SK-N-DZ (cell line): ENCODE data around the gene COL18A1.

Source experiments
- DNase-seq: peaks from one replicate; pipeline ENCODE4 v3.0.0-alpha.2; 2015; ENCODE audit warnings: low spot score

Gene COL18A1

DNA sequence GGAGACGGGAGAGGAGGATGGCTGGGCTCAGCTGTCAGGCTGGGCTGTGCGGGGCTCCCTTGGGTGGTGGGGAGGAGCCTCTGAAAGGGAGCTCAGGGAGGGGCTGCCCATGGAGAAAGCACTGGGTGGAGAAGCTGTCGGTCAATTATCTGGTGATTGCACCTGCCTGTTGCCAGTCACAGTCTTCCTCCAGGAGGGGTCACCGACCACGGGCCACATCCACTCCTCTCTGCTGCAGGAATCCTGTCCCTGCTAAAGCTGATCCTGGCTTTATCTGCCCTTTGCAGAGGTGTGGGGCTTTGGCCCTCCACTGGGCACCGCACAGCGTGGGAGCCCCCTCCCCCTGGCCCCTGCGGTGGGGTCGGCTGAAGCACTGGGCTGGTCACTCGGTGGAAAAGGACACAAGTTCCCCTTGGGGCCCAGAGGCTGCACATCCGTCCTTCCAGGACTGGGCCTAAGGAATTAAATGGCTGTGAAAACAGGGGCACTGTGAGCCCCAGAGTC is 21.8 kb upstream of the COL18A1 start:
- DNase-seq, result no peak

DNA sequence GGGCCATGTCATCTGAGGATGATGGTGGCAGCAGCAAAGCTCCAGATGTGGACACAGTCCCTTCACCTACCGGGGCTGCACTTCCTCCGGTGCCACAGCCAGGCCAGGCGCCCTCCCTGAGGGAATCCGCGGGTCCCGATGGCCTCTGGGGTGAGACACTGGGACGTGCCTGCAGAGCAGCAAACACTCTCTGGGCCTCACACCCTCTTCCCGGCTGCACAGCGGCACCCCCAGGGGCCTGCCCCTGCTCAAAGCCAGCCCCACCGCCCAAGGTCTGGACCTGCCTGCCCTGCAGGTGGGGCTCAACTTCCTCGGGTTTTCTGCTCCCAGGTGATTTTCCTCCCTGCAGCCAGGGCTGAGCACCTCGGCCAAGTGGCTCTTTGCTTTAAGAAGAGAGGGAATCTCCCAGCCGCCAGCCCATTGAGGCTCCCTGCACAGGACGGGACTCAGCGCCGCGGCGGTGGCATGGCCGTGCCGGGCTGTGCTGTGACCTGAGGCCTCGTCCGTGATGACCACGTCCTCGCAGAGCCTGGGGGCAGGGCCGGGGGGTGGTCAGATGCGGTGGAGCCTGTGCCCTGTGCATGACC is 21.3 kb upstream of the COL18A1 start:
- DNase-seq, result no peak

DNA sequence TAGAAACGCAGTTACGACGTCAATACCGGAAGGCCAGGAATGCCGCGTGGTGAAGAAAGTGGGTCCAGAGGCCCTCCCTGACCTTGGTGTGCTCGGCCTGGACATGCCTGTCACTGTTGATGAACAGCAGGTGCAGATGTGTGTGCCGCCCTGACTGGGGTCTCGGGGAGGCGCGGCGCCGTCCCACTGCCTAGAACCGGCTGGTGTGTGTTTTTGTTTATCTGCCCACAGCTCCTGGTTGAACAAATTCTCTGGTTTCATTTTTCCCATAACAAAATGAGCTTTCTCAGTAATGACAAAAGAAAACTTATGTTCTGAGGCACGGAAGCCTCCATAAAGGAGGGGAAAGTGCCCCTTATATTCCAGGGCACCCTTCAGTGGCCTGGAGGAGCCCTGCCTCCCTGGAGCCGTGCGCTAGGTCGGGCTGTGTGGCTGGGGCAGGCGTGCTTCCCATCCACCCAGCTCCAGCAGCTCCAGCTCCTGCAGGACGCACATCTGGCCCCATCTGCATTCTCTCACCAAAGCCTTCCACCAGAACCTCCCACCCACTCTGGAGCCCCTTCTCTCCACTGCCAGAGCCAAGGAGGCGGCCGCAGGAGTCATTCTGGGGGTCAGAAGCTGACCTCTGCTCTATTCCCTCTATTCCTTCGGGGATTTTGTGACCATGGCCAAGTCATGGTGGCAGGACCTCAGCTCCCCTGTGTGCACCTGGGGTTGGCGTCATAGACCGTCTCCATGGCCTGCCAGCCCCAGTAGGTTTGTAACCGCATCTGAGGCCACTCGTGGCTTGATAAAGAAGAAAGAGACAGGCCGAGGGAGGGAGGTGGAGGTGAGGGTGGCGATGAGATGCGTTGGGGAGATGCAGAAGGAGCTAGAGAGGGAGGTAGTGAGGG is 20.1 kb upstream of the COL18A1 start:
- DNase-seq, result no peak

DNA sequence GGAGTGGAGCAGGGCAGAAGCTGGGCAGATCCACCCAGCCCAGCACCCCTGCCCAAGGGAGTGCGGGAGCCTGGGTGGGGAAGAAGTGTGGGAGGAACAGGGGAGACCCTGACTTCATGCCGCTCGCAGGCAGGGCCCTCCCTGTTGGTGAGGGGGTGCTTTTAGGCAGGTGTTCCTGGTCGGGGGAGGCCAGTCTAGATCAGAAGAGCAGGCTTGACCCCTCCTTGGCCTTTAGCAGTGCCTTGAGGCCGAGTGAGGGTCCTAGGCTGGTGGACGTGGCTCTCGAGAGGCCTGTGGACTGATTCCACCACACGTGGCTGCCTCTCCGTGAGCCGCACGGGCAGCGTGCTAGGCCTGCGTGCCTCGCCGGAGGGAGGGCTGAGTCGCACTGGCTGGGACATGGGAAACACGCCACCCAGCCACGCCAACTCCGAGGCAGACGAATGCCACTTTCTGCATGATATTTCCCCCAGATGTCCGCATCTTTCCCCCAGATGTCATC is 19.4 kb upstream of the COL18A1 start:
- DNase-seq, result no peak

DNA sequence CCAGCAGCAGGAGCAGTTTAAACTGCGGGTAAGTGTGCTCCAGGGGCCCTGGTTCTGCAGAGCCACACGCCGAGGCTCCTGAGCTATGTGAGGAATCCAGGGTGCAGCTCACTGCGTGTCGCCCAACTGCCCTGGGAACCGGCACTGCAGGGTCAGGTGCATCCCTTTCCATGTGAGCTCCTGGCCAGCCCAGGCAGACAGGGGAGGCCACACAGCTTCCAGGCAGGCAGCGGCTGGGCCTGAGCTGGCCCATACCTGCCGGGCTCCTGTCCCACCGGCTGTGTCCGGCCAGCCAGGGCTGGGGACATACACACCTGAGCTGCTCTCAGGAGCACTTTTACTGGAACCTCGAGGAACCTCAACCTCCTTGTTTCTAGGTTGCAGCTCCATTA is 18.6 kb upstream of the COL18A1 start:
- DNase-seq, result no peak

DNA sequence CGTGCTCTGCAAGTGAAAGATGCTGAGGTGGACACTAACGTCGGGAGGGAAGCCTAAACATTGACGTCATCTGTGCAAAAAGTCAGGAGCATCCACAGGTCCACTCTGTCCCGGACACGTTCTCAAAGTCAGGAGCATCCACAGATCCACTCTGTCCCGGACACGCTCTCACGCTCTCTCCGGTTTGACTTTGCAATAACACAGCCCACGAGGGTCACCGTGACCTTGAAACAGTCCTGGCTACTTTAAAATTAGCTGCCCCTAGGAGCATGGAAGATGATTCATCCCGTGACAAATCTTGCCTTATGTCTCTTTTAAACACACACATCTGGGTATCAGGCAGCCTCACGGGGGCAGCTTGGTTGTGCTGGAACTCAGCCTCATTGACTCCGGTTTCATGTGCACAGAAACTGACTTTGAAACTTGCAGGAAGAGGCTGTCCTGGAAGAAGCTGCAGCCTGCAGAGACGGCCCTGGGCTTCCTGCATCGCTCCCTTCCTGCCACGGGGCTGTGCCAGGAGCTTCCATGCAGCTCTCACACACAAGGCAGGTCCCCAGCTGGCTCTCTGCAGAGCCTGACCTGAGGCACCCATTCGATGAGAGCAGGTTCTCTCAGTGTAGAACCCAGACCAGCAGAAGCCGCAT is 18.1 kb upstream of the COL18A1 start:
- DNase-seq, result no peak

DNA sequence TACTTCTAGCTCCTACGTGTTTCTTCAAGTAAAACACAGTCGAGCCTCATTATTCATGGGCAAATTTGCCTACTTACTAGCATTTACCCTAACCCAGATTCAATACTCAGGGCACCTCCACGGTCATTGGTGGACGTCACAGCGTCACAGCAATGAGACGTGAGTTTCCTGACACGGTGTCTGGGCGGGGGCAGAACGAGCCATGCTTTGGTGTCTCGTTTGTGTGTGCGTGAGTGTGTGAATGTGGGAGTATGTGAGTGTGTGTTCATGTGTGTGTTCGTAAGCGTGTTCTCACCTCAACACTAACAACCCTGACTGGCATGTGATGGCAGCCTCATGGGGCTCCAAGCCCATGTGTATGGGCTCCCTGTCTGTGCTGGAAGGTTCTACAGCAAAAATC is 17.5 kb upstream of the COL18A1 start:
- no peak for DNase-seq

DNA sequence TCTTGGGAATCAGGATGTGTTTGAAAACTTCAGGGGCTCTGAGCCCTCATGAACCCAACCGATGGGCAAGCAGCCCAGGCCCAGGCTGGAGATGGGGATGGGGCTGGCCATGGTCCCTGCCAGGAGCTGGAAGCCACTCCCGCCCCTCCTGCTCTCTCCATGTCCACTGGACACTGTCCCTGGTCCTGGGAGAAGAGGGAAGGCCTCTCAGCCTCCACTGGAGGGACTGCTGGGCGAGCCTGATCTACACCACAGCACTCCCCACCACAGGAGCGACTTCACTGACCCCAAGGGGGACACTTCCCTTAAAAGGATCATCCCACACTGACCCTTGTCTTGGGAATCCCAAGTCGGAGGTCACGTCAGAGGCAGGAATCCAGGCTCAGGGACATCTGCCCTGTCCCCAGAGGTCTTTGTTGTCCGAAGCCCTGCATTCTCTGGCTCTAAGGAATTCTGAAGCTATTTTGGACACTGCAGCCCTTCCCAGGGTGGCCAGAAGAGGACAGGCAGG is 16.9 kb upstream of the COL18A1 start:
- DNase-seq, result no peak

DNA sequence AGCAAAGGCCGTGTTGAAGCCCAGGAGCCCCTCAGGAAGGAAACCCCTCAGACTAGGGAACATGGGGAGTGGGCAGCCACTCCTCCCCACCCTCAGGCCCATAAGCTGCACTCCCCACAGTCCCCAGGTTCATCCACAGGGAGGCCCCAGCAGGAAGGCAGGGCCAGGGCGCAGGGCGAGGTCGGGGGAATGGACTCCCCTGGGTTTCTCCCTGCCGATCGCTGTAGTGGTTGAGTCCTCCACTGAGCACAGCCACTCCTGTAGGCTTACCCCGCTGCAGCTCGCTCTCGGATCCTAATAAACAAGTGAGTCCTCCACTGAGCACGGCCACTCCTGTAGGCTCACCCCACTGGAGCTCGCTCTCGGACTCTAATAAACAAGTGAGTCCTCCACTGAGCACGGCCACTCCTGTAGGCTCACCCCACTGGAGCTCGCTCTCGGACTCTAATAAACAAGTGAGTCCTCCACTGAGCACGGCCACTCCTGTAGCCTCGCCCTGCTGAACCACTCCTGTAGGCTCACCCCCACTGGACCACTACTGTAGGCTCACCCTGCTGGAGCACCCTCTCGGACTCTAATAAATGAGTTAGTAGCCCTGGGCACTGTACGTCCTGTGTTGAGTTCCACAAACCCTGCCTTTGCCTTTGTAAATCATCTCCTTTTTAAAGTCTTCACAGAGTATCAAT is 16.2 kb upstream of the COL18A1 start:
- no peak for DNase-seq

DNA sequence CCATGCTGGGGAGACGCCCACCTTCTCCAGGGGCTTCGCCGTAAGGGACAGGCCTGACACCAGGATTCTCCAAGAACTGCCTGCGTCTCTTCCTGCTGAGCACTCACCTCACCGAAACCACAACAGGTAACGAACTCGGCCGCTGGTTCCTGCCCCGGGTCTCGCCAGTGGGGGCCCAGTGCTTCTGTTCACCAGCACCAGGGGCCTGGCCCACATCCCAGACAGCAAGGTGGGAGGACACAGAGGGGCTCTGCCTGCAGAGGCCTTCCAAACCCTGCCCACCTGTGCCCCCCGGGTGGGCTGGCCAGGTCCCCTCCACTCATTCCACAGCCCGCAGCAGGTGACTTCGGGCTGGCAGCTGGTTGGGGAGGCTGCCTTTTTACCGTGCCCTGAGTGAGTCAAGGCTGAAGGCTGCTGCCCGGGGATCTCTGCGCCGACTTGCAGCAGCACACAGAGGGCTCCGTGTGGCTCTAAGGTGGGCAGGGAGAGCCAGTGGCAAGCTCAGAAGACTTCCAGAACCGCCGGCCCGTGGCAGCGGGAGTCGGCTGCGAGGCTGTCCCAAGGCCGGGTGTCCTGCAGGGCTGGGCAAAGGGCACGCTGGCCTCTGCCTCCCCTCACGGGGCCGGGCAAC is 14.7 kb upstream of the COL18A1 start:
- no peak for DNase-seq

DNA sequence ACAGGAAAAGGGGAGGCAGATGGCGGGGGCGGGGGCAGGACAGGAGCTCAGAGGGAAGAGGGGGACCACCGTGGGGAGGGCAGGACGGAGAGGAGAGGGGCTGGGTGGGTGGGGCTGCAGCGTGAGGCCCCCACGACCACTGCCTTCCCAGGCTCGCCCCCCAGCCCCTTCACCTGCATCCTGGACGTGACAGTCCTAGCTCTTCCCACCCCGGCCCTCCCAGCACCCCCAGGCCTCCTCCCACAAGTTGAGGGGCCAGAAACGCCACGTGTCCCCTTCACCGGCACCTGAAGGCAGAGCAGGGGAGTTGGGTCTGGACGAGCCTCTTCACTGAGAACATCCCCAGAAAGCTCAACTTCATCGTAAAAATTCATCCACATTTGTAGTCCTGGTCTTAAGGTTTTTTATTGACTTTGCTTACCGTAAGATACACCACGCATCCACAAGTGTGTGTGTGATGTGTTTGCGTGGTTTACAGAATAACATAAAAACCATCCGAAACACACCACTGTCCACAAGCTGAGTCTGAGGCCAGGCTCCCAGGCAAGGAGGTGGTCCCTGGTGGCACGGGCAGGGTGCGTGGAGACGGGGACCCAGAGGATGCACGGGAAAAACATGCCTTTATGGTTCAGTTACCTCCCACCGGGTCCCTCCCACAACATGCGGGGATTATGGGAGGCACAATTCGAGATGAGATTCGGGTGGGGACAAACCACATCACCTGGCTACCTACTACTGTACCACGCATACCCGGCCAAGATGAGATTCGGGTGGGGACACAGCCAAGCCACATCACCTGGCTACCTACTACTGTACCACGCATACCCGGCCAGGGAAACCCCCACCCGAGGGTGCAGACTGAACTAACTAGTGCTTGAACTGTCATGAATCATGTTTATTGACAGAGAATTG is 13.9 kb upstream of the COL18A1 start:
- DNase-seq, result no peak

DNA sequence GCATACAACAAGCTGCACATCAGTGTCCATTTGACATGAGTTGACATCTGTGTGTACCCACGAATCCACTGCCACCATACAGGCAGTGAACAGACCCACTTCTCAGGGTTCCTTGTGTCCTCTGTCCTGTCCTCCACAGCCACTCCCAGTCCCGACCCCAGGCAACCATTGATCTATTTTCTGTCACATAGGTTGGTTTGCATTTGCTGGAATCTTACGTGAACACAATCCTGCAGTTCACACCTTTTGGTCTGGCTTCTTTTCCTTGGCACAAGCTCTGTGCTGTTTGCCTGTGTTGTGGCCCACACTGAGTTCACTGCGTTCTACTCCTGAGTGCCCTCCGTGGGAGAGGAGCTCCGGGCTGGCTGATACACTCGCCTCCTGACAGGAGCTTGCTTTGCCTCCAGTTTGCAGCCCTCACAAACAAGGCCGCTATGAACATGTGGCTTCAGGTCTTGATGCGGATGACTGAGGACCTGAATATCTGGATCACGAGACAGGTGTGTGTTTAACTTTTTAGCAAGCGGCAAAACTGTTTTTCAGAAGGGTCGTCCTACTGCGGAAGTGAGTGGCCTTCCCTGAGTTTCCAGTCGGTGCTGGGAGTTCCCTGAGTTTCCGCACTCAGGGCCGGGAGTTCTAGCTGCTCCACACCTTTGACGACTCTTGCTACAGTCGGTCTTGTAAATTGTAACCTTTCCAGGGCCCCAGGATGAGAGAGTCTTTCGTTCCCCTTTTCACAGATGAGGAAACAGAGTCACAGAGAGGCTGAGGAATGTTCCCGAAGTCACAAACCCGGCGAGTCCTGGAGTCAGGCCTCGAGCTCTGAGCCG is 13.0 kb upstream of the COL18A1 start:
- no peak for DNase-seq

DNA sequence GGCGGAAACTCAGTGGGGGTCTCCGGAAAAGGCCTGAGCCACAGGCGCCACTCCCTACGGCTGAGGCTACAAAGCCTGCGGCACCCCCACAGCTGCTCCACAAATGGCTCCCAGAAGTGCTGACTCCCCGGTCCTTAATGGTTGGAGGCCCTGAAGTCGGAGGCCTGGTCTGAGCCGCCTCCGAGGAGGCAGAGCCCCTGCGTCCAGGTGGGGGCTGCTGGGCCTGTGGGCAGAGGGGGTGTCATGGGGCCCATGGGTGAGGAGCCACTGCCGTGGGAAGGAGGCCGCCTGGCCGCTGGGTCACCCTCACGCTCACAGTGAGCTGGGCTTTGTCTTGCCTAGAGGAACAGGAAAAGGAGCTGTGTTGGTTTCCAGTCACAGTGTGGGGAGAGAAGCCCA is 12.4 kb upstream of the COL18A1 start:
- DNase-seq, result no peak

DNA sequence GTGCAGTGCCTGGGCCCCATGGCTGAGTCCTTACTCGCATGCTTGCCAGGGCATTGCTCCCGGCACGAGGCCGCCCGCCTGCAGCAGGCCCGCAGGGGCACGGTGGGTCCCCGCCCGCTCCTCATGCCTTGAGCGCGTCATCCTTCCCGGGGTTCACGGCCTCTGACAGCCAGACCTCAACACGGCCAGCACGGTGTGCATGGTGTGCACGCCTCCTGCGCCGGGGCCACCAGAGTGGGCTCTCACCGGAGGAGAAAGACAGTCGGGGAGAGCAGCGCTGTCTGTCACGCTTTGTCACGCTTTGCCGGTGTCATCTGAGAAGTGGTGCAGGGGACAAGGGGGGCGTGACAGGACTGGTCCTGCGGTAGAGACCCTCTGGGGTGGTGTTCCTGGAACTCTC is 11.9 kb upstream of the COL18A1 start:
- no peak for DNase-seq

DNA sequence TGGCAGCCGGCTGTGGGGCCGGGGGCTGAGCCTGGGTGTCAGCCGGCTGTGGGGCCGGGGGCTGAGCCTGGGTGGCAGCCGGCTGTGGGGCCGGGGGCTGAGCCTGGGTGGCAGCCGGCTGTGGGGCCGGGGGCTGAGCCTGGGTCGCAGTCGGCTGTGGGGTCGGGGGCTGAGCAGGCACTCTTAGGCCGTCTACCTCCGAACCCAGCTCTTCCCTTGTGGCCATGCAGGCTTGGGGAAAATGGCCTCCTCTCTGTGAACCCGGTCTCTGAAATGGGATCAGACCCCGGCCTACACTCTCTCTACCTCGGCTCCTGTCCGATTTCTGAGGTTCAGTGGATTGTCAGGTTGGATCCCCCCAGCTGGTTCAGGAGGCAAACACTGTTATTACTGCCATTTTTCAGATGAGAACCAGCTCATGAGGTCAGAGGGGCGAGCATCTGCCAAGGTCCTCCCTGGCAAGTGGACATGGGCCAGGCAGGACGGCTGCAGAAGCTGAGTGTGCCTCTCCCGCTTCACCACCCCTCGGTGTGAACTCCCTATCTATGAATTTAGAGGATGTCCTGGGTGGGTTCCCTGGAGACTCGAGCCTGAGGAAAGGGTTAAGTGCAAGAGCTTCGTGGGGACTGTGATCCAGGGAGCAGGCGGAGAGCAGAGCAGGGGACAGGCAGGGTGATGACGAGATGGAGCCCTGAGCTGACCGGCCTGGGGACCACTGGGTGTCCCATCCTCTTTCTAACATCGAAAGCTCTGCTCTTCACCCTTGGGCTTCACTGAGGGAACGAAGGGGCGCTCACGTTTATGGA is 10.9 kb upstream of the COL18A1 start:
- no peak for DNase-seq

DNA sequence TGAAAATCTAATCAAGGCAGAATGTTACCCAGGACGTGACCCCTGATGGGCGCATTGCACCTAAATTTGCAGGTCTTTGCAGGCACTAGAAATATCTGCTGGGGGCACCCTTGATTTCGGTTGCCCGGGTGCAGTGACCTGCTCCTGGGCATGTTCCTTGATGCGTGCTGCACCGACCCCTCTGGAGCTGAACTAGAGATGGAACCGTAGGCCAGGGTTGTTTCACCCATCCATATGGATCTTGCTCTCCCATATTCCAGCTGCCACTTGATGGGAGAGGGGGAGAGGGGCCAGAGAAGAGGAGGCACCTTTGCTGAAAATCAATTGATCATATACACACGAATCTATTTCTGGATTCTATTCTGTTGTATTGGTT is 8.4 kb upstream of the COL18A1 start:
- no peak for DNase-seq

DNA sequence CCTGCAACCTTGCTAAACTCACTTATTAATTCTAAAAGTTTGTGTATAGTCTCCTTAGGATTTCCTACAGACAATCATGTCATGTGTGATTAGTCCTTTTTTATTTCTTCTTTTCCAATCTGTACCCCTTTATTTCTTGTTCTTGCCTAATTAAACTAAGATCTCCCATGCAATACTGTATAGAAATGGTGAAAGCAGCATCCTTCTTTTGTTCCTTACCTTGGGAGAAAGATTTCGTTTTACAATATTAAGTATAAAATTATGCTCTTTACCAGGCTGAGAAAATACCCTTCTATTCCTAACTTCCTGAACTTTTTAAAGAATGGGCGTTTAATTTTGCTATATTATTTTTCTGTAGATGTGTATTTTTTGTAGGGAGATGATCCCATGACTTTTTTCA is 7.6 kb upstream of the COL18A1 start:
- no peak for DNase-seq

DNA sequence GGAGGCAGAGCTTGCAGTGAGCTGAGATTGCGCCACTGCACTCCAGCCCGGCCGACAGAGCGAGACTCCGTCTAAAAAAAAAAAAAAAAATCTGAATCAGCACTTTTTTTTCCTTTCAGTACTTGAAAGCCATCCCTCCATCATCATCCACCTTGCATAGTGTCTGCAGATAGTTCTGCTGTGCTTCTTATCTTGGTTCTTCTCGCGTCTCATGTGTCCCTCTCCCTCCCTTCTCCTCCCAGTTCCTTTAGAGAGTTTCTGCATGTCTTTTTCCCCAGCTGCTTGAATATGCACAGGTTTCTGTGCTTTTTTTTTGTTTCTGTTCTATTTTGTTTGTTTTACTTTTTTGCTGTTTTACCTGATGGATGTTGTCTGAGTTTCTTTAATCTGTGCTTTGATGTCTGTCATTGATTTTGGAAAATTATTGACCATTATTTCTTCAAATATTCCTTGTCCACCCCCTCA is 3.9 kb upstream of the COL18A1 start:
- DNase-seq, result no peak
